ENCODE results near the gene EZH2. TPM values are rescaled to one million over a fixed set of nuclear protein-coding genes. Genes with fewer than 3 reads are reported as not detected.
A peak's percentile ranks its signal among the peaks of the same experiment; 100 is the strongest.

The EZH2 gene
- total RNA-seq, 3 donors from 2014 or later (not counting 1 experiment from before 2014, with no cell fraction given): 33.4 to 42.7 (median 35.8) TPM

GRCh38 chr7:148814922-148815559 is 69.0 kb downstream of the EZH2 start:
- Mint-ChIP-seq H3K36me3 (no peaks in the 10 kb centered on the region), H3K27me3 (ENCODE audit: low read depth in 2 of 2) (no peaks in the 10 kb centered on the region), H3K27ac (no peak overlapping the region), H3K4me1 (peaks cover 0 to 5% of the 10 kb centered on the region in 2 donors), H3K4me3 (no peak overlapping the region), H3K9me3 (no peaks in the 10 kb centered on the region)
- H3K4me3 ChIP-seq (ENCODE audit: low read length): no peak overlapping the region
- H3K4me1 ChIP-seq (ENCODE audit: control insufficient read depth, insufficient read depth, low read length): no peaks in the 10 kb centered on the region
- WGBS (ENCODE audit: insufficient coverage): 98% methylated on average over 10 of the region's 10 CpGs
- H3K9me3 ChIP-seq (ENCODE audit: control insufficient read depth, insufficient read depth, low read length): no peaks in the 10 kb centered on the region
- intact Hi-C loops (cut with micrococcal nuclease): no loop called here
- no peak for TF ChIP-seq CTCF (IDR thresholded peaks at IDR 0.05)
- H3K27ac ChIP-seq (ENCODE audit: low read length): no peak overlapping the region
- ATAC-seq: no peak
- no peaks in the 10 kb centered on the region for H3K27me3 ChIP-seq (ENCODE audit: control insufficient read depth, insufficient read depth, low read length)
- DNase-seq: no peak
- H3K36me3 ChIP-seq (ENCODE audit: control insufficient read depth, insufficient read depth, low read length): peaks cover 28% of the 10 kb centered on the region

GRCh38 chr7:148813890-148814289 is 70.2 kb downstream of the EZH2 start:
- peaks cover 26% of the 10 kb centered on the region for H3K36me3 ChIP-seq (ENCODE audit: control insufficient read depth, insufficient read depth, low read length)
- no peaks in the 10 kb centered on the region for H3K27me3 ChIP-seq (ENCODE audit: control insufficient read depth, insufficient read depth, low read length)
- Mint-ChIP-seq H3K36me3 (no peaks in the 10 kb centered on the region), H3K27ac (peak overlapping the region in 1 of 2 donors; percentile 50), H3K27me3 (ENCODE audit: low read depth in 2 of 2) (no peaks in the 10 kb centered on the region), H3K4me1 (peaks cover 0 to 5% of the 10 kb centered on the region in 2 donors), H3K4me3 (no peak overlapping the region), H3K9me3 (no peaks in the 10 kb centered on the region)
- H3K27ac ChIP-seq (ENCODE audit: low read length): no peak overlapping the region
- intact Hi-C loops (cut with micrococcal nuclease): no loop called here
- ATAC-seq (no peak), DNase-seq (no peak)
- H3K9me3 ChIP-seq (ENCODE audit: control insufficient read depth, insufficient read depth, low read length): no peaks in the 10 kb centered on the region
- WGBS (ENCODE audit: insufficient coverage): 96% methylated on average over 8 of the region's 9 CpGs
- no peak for TF ChIP-seq CTCF (IDR thresholded peaks at IDR 0.05)
- no peak overlapping the region for H3K4me3 ChIP-seq (ENCODE audit: low read length)
- no peaks in the 10 kb centered on the region for H3K4me1 ChIP-seq (ENCODE audit: control insufficient read depth, insufficient read depth, low read length)

- Mint-ChIP-seq H3K27me3 (ENCODE audit: low read depth in 2 of 2) (no peaks in the 10 kb centered on the region), H3K36me3 (no peaks in the 10 kb centered on the region), H3K4me3 (no peak overlapping the region), H3K27ac (peak overlapping the region in 1 of 2 donors; percentile 22), H3K9me3 (no peaks in the 10 kb centered on the region), H3K4me1 (peaks cover 0 to 5% of the 10 kb centered on the region in 2 donors)
- WGBS (ENCODE audit: insufficient coverage): 94% methylated on average over 4 of the region's 4 CpGs
- DNase-seq (no peak), ATAC-seq (no peak)
- H3K27ac ChIP-seq (ENCODE audit: low read length): no peak overlapping the region
- no peaks in the 10 kb centered on the region for H3K27me3 ChIP-seq (ENCODE audit: control insufficient read depth, insufficient read depth, low read length)
- H3K4me1 ChIP-seq (ENCODE audit: control insufficient read depth, insufficient read depth, low read length): no peaks in the 10 kb centered on the region
- no peak overlapping the region for H3K4me3 ChIP-seq (ENCODE audit: low read length)
- no peaks in the 10 kb centered on the region for H3K9me3 ChIP-seq (ENCODE audit: control insufficient read depth, insufficient read depth, low read length)
- no peak for TF ChIP-seq CTCF (IDR thresholded peaks at IDR 0.05)
- peaks cover 27% of the 10 kb centered on the region for H3K36me3 ChIP-seq (ENCODE audit: control insufficient read depth, insufficient read depth, low read length)
- intact Hi-C loops (cut with micrococcal nuclease): no loop called here
Measured at GRCh38 chr7:148811892-148812291, 72.2 kb downstream of the EZH2 start.

- no peaks in the 10 kb centered on the region for H3K4me1 ChIP-seq (ENCODE audit: control insufficient read depth, insufficient read depth, low read length)
- H3K9me3 ChIP-seq (ENCODE audit: control insufficient read depth, insufficient read depth, low read length): no peaks in the 10 kb centered on the region
- ATAC-seq: no peak
- Mint-ChIP-seq H3K9me3 (no peaks in the 10 kb centered on the region), H3K36me3 (no peaks in the 10 kb centered on the region), H3K27ac (no peak overlapping the region), H3K4me3 (no peak overlapping the region), H3K4me1 (peaks cover 0 to 5% of the 10 kb centered on the region in 2 donors), H3K27me3 (ENCODE audit: low read depth in 2 of 2) (no peaks in the 10 kb centered on the region)
- TF ChIP-seq CTCF (IDR thresholded peaks at IDR 0.05): no peak
- DNase-seq: no peak
- intact Hi-C loops (cut with micrococcal nuclease): no loop called here
- no peak overlapping the region for H3K27ac ChIP-seq (ENCODE audit: low read length)
- H3K27me3 ChIP-seq (ENCODE audit: control insufficient read depth, insufficient read depth, low read length): no peaks in the 10 kb centered on the region
- no peak overlapping the region for H3K4me3 ChIP-seq (ENCODE audit: low read length)
- WGBS (ENCODE audit: insufficient coverage): 95% methylated on average over 4 of the region's 4 CpGs
- peaks cover 28% of the 10 kb centered on the region for H3K36me3 ChIP-seq (ENCODE audit: control insufficient read depth, insufficient read depth, low read length)
Measured at GRCh38 chr7:148809856-148810255, 74.2 kb downstream of the EZH2 start.
